HG03342 (cell line): ENCODE results near the gene IDH3G.

Source experiments
- ATAC-seq: cut with Tn5 transposase; IDR thresholded peaks from one replicate; pipeline ENCODE4 v1.9.1; 2021; ENCODE audit warnings: mild to moderate bottlenecking, moderate library complexity; ENCODE audit not compliant: unreplicated experiment

IDH3G gene

GRCh38 chrX:153773741-153774575 lies 20.2 kb downstream of the IDH3G start:
- no peak for ATAC-seq

- ATAC-seq, result no peak
Measured at GRCh38 chrX:153773218-153773611, 21.0 kb downstream of the IDH3G start.

- ATAC-seq, result no peak
Measured at GRCh38 chrX:153772316-153773217, 21.6 kb downstream of the IDH3G start.

GRCh38 chrX:153771415-153772315 lies 22.5 kb downstream of the IDH3G start:
- no peak for ATAC-seq

- no peak for ATAC-seq
Measured at GRCh38 chrX:153770601-153771414, 23.4 kb downstream of the IDH3G start.

GRCh38 chrX:153769865-153770600 lies 24.1 kb downstream of the IDH3G start:
- no peak for ATAC-seq

GRCh38 chrX:153769158-153769864 lies 24.9 kb downstream of the IDH3G start:
- ATAC-seq, result no peak

GRCh38 chrX:153768311-153769157 lies 25.6 kb downstream of the IDH3G start:
- ATAC-seq, result no peak

GRCh38 chrX:153767674-153768055 lies 26.5 kb downstream of the IDH3G start:
- no peak for ATAC-seq

- ATAC-seq, result no peak
Measured at GRCh38 chrX:153766871-153767673, 27.1 kb downstream of the IDH3G start.

GRCh38 chrX:153766098-153766817 lies 27.9 kb downstream of the IDH3G start:
- no peak for ATAC-seq

GRCh38 chrX:153765138-153766079 lies 28.8 kb downstream of the IDH3G start:
- ATAC-seq, result no peak

GRCh38 chrX:153764786-153765137 lies 29.4 kb downstream of the IDH3G start:
- no peak for ATAC-seq

- peak; percentile 62 for ATAC-seq
Measured at GRCh38 chrX:153763989-153764755, 30.0 kb downstream of the IDH3G start, which contains the start of gene PLXNB3. TSS of gene PLXNB3 (plus strand) at chrX:153764249. CDS start at chrX:153765536, 1,287 bp downstream.
